Effector memory CD4-positive, alpha-beta T cell (primary cell): ENCODE measurements around the gene SRGAP3.

Source experiments
- DNase-seq, 3 donors: peaks; one replicate each; pipeline ENCODE4 v3.0.0-alpha.2; 2020
- H3K27ac ChIP-seq: 2 replicates; pipeline ENCODE4 v1.7.0; 2013; ENCODE audit warnings: mild to moderate bottlenecking, low read length, moderate library complexity; ENCODE audit not compliant: insufficient read depth, poor library complexity, severe bottlenecking
- H3K27me3 ChIP-seq: replicated peaks from 2 replicates; pipeline ENCODE4 v1.7.0; 2013; ENCODE audit warnings: mild to moderate bottlenecking, low read length; ENCODE audit not compliant: insufficient read depth, control insufficient read depth, poor library complexity, severe bottlenecking
- H3K36me3 ChIP-seq: 2 replicates; pipeline ENCODE4 v1.7.0; 2013; ENCODE audit warnings: mild to moderate bottlenecking, low read length, moderate library complexity; ENCODE audit not compliant: control insufficient read depth, insufficient read depth
- H3K4me1 ChIP-seq: 2 replicates; pipeline ENCODE4 v1.7.0; 2013; ENCODE audit warnings: low read length, mild to moderate bottlenecking; ENCODE audit not compliant: control insufficient read depth, insufficient read depth, poor library complexity, severe bottlenecking
- H3K4me3 ChIP-seq: 2 replicates; pipeline ENCODE4 v1.7.0; 2013; ENCODE audit warnings: low read length, low read depth, mild to moderate bottlenecking; ENCODE audit not compliant: insufficient read depth, poor library complexity, severe bottlenecking
- H3K9me3 ChIP-seq: 2 replicates; pipeline ENCODE4 v1.7.0; 2013; ENCODE audit warnings: mild to moderate bottlenecking, low read length, moderate library complexity; ENCODE audit not compliant: control insufficient read depth

The SRGAP3 gene

DNA sequence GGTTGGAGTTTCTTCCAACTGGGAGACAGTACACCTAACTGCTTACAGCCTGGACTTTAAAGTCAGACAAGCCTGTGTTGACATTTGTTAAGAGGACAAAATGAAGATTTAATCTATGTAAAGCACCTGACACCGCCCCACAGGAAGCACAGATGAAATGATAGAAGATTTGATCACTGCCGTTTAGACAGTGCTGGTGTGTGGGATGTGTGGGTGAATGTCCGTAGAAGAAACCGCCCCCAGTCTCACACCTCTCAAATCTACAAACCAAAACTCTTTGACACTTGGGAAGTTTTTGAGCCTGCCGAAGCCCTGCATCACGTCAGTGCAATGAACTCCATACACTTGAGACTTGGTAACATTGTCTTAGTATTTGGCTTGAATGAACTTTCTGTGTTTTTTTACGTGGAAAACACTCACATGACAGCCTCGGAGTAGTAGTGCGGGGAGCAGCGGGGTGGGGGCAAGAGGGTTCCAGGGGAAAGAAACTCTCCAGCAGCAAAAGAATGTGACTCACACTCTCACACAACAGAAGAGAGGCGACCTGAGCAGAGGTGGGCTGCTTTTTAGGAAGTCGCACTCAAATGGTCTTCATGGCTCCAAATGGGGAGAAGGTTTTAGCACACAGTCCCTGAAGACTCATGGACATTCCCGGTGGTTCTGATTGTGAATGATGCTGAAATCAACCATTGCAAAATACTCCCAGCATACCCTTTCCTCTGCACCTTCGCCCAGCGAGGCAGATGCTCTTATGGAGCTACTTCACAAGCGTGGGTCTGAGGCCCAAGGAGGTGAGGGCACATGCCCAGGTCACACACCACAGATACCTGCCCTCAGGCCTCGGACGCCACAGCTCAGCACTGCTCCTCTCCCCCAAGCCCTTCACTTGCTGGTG is 79.2 kb downstream of the SRGAP3 start:
- no peak for DNase-seq

DNA sequence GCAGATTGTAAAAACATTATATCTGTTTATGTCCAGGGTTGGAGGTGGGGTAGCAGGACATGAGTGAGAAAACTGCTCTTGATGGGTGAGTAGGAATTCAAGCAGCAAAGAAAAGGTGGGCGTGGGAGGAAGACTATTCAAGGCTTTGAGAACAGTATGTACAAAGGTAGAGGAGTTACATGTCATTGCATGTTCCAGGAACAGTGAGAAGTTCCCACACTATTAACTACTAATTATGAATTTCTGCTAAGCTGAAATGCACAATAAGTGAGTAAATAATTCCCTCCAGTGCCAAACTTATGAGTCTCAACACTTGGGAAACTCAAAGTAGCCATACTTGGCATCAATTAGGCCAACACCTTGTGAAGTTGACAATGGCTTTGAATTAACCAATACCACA is 80.1 kb downstream of the SRGAP3 start:
- Histone ChIP-seq H3K36me3 (no peaks in the 10 kb centered on the region), H3K4me3 (no peak overlapping the region), H3K27ac (no peak overlapping the region), H3K4me1 (peaks cover 34% of the 10 kb centered on the region), H3K9me3 (no peaks in the 10 kb centered on the region), H3K27me3 (no peaks in the 10 kb centered on the region)
- no peak for DNase-seq

More for the DNA sequence above, 79.2 kb downstream of the SRGAP3 start:
- no peak overlapping the region for H3K4me3 ChIP-seq
- no peaks in the 10 kb centered on the region for H3K36me3 ChIP-seq
- H3K9me3 ChIP-seq: no peaks in the 10 kb centered on the region
- no peak overlapping the region for H3K27ac ChIP-seq
- H3K4me1 ChIP-seq: peaks cover 34% of the 10 kb centered on the region
- no peaks in the 10 kb centered on the region for H3K27me3 ChIP-seq

GRCh38 chr3:9168241-9168741 is 81.2 kb downstream of the SRGAP3 start:
- no peak overlapping the region for H3K27ac ChIP-seq
- DNase-seq: no peak
- H3K36me3 ChIP-seq: no peaks in the 10 kb centered on the region
- no peaks in the 10 kb centered on the region for H3K9me3 ChIP-seq
- H3K4me3 ChIP-seq: no peak overlapping the region
- H3K27me3 ChIP-seq: no peaks in the 10 kb centered on the region
- H3K4me1 ChIP-seq: peaks cover 34% of the 10 kb centered on the region

GRCh38 chr3:9167222-9167621 is 82.2 kb downstream of the SRGAP3 start:
- H3K4me3 ChIP-seq: no peak overlapping the region
- H3K27ac ChIP-seq: no peak overlapping the region
- DNase-seq: no peak
- no peaks in the 10 kb centered on the region for H3K36me3 ChIP-seq
- peaks cover 34% of the 10 kb centered on the region for H3K4me1 ChIP-seq
- no peaks in the 10 kb centered on the region for H3K9me3 ChIP-seq
- no peaks in the 10 kb centered on the region for H3K27me3 ChIP-seq

DNA sequence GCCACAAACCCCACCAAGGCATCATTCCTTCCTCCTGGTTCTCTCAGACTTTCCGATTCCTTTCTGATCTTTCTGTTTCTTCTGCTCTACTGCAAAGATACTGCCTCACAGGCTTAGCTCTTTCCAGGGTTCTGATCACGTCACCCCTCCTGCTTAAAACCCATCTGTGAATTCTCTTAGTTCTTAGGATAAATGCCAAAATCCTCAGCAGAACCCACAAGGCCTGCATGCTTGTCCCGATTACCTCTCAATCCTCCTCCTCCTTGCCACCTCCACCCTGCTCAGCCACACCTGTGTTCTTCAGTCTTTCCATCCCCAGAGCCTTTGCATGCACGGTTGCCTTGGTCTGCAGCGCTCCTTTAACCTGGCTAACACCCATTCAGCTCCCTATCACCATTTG is 84.0 kb downstream of the SRGAP3 start:
- Histone ChIP-seq H3K27ac (no peak overlapping the region), H3K36me3 (no peaks in the 10 kb centered on the region), H3K9me3 (no peaks in the 10 kb centered on the region), H3K4me3 (no peak overlapping the region), H3K27me3 (no peaks in the 10 kb centered on the region), H3K4me1 (peaks cover 25% of the 10 kb centered on the region)
- DNase-seq: no peak

DNA sequence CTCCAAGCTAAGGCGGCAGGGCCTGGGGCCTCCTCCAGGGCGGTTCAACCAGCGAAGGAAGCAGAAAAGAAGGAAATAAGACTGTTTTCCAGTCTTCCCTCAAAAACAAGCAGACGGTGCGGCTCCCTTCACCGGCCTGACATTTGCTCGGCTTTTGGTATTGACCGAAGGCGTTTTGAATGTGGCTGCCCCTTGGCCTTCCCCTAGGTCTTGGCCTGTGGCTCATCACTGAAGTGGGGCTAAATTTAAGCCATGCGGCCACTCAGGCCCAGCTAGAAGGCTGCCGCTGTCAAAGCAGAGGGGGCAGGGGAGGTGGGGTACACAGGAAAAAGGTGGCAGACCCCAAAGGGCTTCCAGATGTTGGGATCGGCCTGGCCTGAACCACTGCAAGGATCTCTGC is 86.2 kb downstream of the SRGAP3 start:
- Histone ChIP-seq H3K4me1 (peaks cover 4% of the 10 kb centered on the region), H3K27me3 (no peaks in the 10 kb centered on the region), H3K27ac (no peak overlapping the region), H3K36me3 (no peaks in the 10 kb centered on the region), H3K4me3 (no peak overlapping the region), H3K9me3 (no peaks in the 10 kb centered on the region)
- DNase-seq: no peak

DNA sequence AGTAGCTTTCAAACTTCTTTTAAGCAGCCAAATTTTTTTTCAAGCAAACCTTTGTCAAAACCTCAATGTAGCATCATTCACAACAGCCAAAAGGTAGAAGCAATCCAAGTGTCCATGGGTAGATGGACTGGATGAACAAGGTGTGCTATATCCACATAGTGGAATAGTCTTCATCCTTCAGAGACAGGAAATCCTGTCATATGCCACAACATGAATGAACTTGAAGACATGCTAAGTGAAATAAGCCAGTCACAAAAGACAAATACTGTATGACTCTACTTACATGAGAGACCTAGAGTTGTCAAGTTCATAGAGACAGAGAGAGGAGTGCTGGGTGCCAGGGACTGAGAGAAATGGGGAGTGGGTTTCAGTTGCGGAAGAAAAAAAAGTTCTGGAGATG is 87.6 kb downstream of the SRGAP3 start:
- DNase-seq: no peak
- Histone ChIP-seq H3K36me3 (no peaks in the 10 kb centered on the region), H3K27me3 (no peaks in the 10 kb centered on the region), H3K9me3 (no peaks in the 10 kb centered on the region), H3K27ac (no peak overlapping the region), H3K4me3 (no peak overlapping the region), H3K4me1 (no peaks in the 10 kb centered on the region)

GRCh38 chr3:9161298-9161697 is 88.1 kb downstream of the SRGAP3 start:
- no peak overlapping the region for H3K4me3 ChIP-seq
- H3K9me3 ChIP-seq: no peaks in the 10 kb centered on the region
- no peak for DNase-seq
- no peaks in the 10 kb centered on the region for H3K36me3 ChIP-seq
- no peak overlapping the region for H3K27ac ChIP-seq
- H3K27me3 ChIP-seq: no peaks in the 10 kb centered on the region
- no peaks in the 10 kb centered on the region for H3K4me1 ChIP-seq

- H3K9me3 ChIP-seq: no peaks in the 10 kb centered on the region
- H3K4me1 ChIP-seq: no peaks in the 10 kb centered on the region
- H3K27ac ChIP-seq: no peak overlapping the region
- H3K4me3 ChIP-seq: no peak overlapping the region
- H3K27me3 ChIP-seq: no peaks in the 10 kb centered on the region
- no peaks in the 10 kb centered on the region for H3K36me3 ChIP-seq
- DNase-seq: no peak
Observed at GRCh38 chr3:9158865-9159630, 90.4 kb downstream of the SRGAP3 start.
